Stimulated activated naive CD8-positive, alpha-beta T cell treated with anti-CD3 and anti-CD28 coated beads, Interleukin-15, Interleukin-2, amounts not matched to agents 100 ng/mL and 50 ng/mL, for 24 hours (primary cell): ENCODE results near the gene LGR4.

Experiments
- H3K27ac Mint-ChIP-seq: one replicate; pipeline ENCODE4 v1.8.0; 2021; ENCODE audit warnings: mild to moderate bottlenecking, mixed read lengths
- H3K27me3 Mint-ChIP-seq: one replicate; pipeline ENCODE4 v1.8.0; 2021; ENCODE audit warnings: mixed read lengths
- H3K36me3 Mint-ChIP-seq: one replicate; pipeline ENCODE4 v1.8.0; 2021; ENCODE audit warnings: low read depth, mixed read lengths
- H3K4me1 Mint-ChIP-seq: one replicate; pipeline ENCODE4 v1.8.0; 2021; ENCODE audit warnings: low read depth, mixed read lengths
- H3K4me3 Mint-ChIP-seq: one replicate; pipeline ENCODE4 v1.8.0; 2021; ENCODE audit warnings: mild to moderate bottlenecking, mixed read lengths
- H3K9me3 Mint-ChIP-seq: one replicate; pipeline ENCODE4 v1.8.0; 2021; ENCODE audit warnings: mixed read lengths

The LGR4 gene

GRCh38 chr11:27436916-27437315, 35.7 kb downstream of the LGR4 start:
- H3K27ac Mint-ChIP-seq = no peak overlapping the region
- no peaks in the 10 kb centered on the region for H3K4me1 Mint-ChIP-seq
- no peaks in the 10 kb centered on the region for H3K36me3 Mint-ChIP-seq
- H3K4me3 Mint-ChIP-seq = no peak overlapping the region
- no peaks in the 10 kb centered on the region for H3K9me3 Mint-ChIP-seq
- peaks cover 8% of the 10 kb centered on the region for H3K27me3 Mint-ChIP-seq

GRCh38 chr11:27433742-27434141, 38.8 kb downstream of the LGR4 start:
- Mint-ChIP-seq H3K36me3 (no peaks in the 10 kb centered on the region), H3K4me3 (no peak overlapping the region), H3K27ac (no peak overlapping the region), H3K27me3 (peaks cover 3% of the 10 kb centered on the region), H3K4me1 (no peaks in the 10 kb centered on the region), H3K9me3 (no peaks in the 10 kb centered on the region)

GRCh38 chr11:27431808-27432207, 40.8 kb downstream of the LGR4 start:
- H3K36me3 Mint-ChIP-seq = no peaks in the 10 kb centered on the region
- H3K4me1 Mint-ChIP-seq = no peaks in the 10 kb centered on the region
- no peak overlapping the region for H3K4me3 Mint-ChIP-seq
- H3K9me3 Mint-ChIP-seq = no peaks in the 10 kb centered on the region
- peaks cover 3% of the 10 kb centered on the region for H3K27me3 Mint-ChIP-seq
- no peak overlapping the region for H3K27ac Mint-ChIP-seq

GRCh38 chr11:27429761-27430393, 42.7 kb downstream of the LGR4 start:
- H3K27ac Mint-ChIP-seq = no peak overlapping the region

GRCh38 chr11:27427183-27427980, 45.2 kb downstream of the LGR4 start:
- Mint-ChIP-seq H3K36me3 (no peaks in the 10 kb centered on the region), H3K4me1 (no peaks in the 10 kb centered on the region), H3K27ac (no peak overlapping the region), H3K27me3 (peaks cover 4% of the 10 kb centered on the region), H3K9me3 (no peaks in the 10 kb centered on the region), H3K4me3 (no peak overlapping the region)

More at GRCh38 chr11:27429761-27430393, 42.7 kb downstream of the LGR4 start:
- Mint-ChIP-seq H3K4me3 (no peak overlapping the region), H3K9me3 (no peaks in the 10 kb centered on the region), H3K4me1 (no peaks in the 10 kb centered on the region), H3K27me3 (peaks cover 3% of the 10 kb centered on the region), H3K36me3 (no peaks in the 10 kb centered on the region)

- Mint-ChIP-seq H3K27me3 (peaks cover 4% of the 10 kb centered on the region), H3K4me3 (no peak overlapping the region), H3K27ac (no peak overlapping the region), H3K9me3 (no peaks in the 10 kb centered on the region), H3K4me1 (no peaks in the 10 kb centered on the region), H3K36me3 (no peaks in the 10 kb centered on the region)
Observed at GRCh38 chr11:27425814-27426213, 46.8 kb downstream of the LGR4 start.

- Mint-ChIP-seq H3K9me3 (peaks cover 3% of the 10 kb centered on the region), H3K27ac (no peak overlapping the region), H3K4me1 (no peaks in the 10 kb centered on the region), H3K27me3 (peaks cover 4% of the 10 kb centered on the region), H3K4me3 (no peak overlapping the region), H3K36me3 (no peaks in the 10 kb centered on the region)
Observed at GRCh38 chr11:27423125-27423524, 49.5 kb downstream of the LGR4 start.

GRCh38 chr11:27421819-27422494, 50.6 kb downstream of the LGR4 start:
- H3K27me3 Mint-ChIP-seq = peaks cover 4% of the 10 kb centered on the region
- H3K36me3 Mint-ChIP-seq = no peaks in the 10 kb centered on the region
- no peaks in the 10 kb centered on the region for H3K4me1 Mint-ChIP-seq
- no peak overlapping the region for H3K27ac Mint-ChIP-seq
- peaks cover 3% of the 10 kb centered on the region for H3K9me3 Mint-ChIP-seq
- H3K4me3 Mint-ChIP-seq = no peak overlapping the region

- H3K9me3 Mint-ChIP-seq = peaks cover 3% of the 10 kb centered on the region
- no peak overlapping the region for H3K4me3 Mint-ChIP-seq
- no peaks in the 10 kb centered on the region for H3K36me3 Mint-ChIP-seq
- peaks cover 4% of the 10 kb centered on the region for H3K27me3 Mint-ChIP-seq
- H3K27ac Mint-ChIP-seq = no peak overlapping the region
- H3K4me1 Mint-ChIP-seq = no peaks in the 10 kb centered on the region
Observed at GRCh38 chr11:27420722-27421572, 51.6 kb downstream of the LGR4 start.

- Mint-ChIP-seq H3K27ac (no peak overlapping the region), H3K36me3 (no peaks in the 10 kb centered on the region), H3K9me3 (peaks cover 3% of the 10 kb centered on the region), H3K4me1 (no peaks in the 10 kb centered on the region), H3K27me3 (peaks cover 9% of the 10 kb centered on the region), H3K4me3 (no peak overlapping the region)
Observed at GRCh38 chr11:27420217-27420616, 52.4 kb downstream of the LGR4 start.

- Mint-ChIP-seq H3K4me3 (no peak overlapping the region), H3K4me1 (no peaks in the 10 kb centered on the region), H3K27me3 (peaks cover 7% of the 10 kb centered on the region), H3K36me3 (no peaks in the 10 kb centered on the region), H3K27ac (no peak overlapping the region), H3K9me3 (peaks cover 3% of the 10 kb centered on the region)
Observed at GRCh38 chr11:27418356-27418755, 54.2 kb downstream of the LGR4 start.

GRCh38 chr11:27416568-27417176, 55.9 kb downstream of the LGR4 start:
- no peaks in the 10 kb centered on the region for H3K36me3 Mint-ChIP-seq
- H3K27me3 Mint-ChIP-seq = peaks cover 5% of the 10 kb centered on the region
- H3K4me1 Mint-ChIP-seq = no peaks in the 10 kb centered on the region
- no peak overlapping the region for H3K4me3 Mint-ChIP-seq
- H3K9me3 Mint-ChIP-seq = peaks cover 3% of the 10 kb centered on the region
- H3K27ac Mint-ChIP-seq = no peak overlapping the region

GRCh38 chr11:27414644-27415043, 57.9 kb downstream of the LGR4 start:
- Mint-ChIP-seq H3K9me3 (no peaks in the 10 kb centered on the region), H3K27ac (no peak overlapping the region), H3K36me3 (no peaks in the 10 kb centered on the region), H3K27me3 (peaks cover 5% of the 10 kb centered on the region), H3K4me3 (no peak overlapping the region), H3K4me1 (no peaks in the 10 kb centered on the region)

- Mint-ChIP-seq H3K4me1 (no peaks in the 10 kb centered on the region), H3K9me3 (no peaks in the 10 kb centered on the region)
Observed at GRCh38 chr11:27413218-27413617, 59.4 kb downstream of the LGR4 start.

More at GRCh38 chr11:27413218-27413617, 59.4 kb downstream of the LGR4 start:
- Mint-ChIP-seq H3K4me3 (no peak overlapping the region), H3K27me3 (peaks cover 5% of the 10 kb centered on the region), H3K36me3 (no peaks in the 10 kb centered on the region), H3K27ac (no peak overlapping the region)
